HG03139 (cell line): Measurements from ENCODE around the gene WDR5.
"Not testable (repeated sequence)": the region's sequence is repeated elsewhere in the genome, so short reads cannot be mapped to it uniquely, and the experiment has no call there.

Experiments used
- ATAC-seq: cut with Tn5 transposase; IDR thresholded peaks from one replicate; pipeline ENCODE4 v1.9.1; 2021; ENCODE audit not compliant: unreplicated experiment

Gene WDR5

DNA sequence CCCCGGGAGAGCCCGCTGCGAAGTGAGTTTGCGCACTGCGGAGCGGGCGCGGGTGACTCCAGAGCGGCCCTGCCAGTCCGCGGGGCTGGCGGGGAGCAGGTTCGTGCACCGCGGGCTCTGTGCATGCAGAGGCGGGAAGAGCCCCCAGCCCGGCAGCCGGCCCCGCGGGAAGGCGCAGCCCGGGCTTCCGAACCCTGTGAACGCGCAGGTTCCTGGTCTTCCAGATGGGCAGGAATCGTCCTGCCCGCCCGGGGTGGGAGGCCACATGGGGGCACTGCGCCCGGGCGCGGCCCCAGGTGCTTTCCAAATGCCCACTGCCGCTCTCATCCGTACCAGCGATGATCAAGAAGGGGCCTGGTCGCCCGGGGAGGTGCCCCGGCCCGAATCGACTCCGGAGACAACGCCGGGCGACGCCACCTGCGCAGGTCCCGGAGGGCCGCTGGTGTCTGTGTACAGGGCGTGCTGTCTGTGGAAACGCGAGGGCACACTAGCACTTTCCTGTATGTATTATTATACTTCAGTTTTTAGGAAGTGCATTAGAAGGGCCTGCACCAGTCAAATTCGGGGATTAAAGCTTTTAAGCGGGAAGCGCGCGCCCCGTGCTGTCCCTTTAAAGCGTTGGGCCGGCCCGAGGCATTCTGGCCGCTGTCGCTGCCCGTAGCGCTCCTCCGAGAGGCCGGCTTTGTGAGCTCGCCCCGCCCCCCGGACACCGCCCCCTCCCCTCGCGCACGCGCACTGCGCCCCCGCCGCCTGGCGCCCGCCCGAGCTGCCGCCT is at the start of gene WDR5:
TSS of gene WDR5 (plus strand) at position 740 of the 775 bp plus-strand sequence. CDS start 3,796 bp downstream, outside the sequence.
- ATAC-seq: peak; percentile 47

- no peak for ATAC-seq
Measured at GRCh38 chr9:134088063-134088725, 47.7 kb upstream of the WDR5 start.

GRCh38 chr9:134089972-134090371 is 45.9 kb upstream of the WDR5 start:
- no peak for ATAC-seq

GRCh38 chr9:134099123-134099761 is 36.6 kb upstream of the WDR5 start:
- no peak for ATAC-seq

GRCh38 chr9:134100040-134100439 is 35.8 kb upstream of the WDR5 start:
- ATAC-seq: no peak

DNA sequence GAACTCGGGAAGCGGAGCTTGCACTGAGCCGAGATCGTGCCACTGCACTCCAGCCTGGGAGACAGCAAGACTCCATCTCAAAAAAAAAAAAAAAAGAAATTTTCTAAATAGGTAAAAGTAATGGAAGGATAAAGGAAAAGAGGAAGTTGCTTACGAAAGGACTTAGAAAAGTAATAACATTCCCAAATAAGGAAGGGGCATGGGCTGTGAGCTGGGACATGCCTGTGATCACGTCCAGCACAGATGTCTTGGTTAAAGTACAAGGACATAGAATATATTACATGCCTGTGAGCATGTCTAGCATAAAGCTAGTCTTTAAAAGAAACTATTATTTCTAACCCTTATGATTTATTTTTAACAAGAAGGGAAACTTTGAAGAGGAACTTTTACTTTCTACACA is 34.7 kb upstream of the WDR5 start:
- not testable (repeated sequence) for ATAC-seq

GRCh38 chr9:134101623-134102149 is 34.2 kb upstream of the WDR5 start:
- no peak for ATAC-seq

GRCh38 chr9:134103391-134103998 is 32.4 kb upstream of the WDR5 start:
- ATAC-seq: no peak

GRCh38 chr9:134111064-134111463 is 24.8 kb upstream of the WDR5 start:
- no peak for ATAC-seq

DNA sequence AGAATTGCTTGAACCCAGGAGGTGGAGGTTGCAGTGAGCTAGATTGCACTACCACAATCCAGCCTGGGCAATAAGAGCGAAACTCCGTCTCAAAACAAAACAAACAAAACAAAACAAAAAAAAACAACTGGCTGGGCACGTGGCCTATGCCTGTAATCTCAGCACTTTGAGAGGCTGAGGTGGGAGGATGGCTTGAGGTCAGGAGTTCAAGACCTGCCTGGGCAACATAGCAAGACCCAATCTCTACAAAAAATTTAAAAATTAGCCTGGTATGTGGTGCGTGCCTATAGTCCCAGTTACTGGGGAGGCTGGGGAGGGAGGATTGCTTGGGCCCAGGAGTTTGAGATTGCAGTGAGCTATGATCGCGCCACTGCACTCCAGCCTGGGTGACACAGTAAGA is 23.3 kb upstream of the WDR5 start:
- ATAC-seq: no peak

DNA sequence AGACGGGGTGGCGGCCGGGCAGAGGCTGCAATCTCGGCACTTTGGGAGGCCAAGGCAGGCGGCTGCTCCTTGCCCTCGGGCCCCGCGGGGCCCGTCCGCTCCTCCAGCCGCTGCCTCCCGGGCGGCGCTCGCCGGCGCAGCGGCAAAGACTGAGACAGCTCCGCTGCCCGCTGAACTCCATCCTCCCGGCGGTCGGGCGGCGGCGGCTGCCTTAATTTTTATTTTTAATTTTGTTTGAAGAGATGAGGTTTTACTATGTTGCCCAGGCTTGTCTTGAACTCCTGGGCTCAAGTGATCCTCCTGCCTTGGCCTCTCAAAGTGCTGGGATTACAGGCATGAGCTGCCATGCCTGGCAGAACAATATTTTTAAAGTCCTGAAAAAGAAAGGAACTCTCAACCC is 16.9 kb upstream of the WDR5 start:
- ATAC-seq: not testable (repeated sequence)

DNA sequence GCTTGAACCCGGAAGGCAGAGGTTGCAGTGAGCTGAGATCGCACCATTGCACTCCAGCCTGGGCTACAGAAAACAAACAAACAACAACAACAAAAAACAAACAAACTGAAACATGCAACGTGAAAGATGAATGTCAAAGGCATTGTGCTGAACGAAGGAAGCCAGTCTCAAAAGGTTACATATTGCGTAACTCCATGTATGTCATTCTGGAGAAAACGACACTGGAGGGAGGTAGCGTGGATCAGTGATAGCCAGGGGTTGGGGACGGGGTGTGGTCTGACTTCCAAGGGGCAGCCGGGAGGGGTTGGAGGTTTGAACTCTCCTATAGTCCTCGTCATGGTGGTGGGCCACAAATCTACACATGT is 12.1 kb upstream of the WDR5 start:
- no peak for ATAC-seq

DNA sequence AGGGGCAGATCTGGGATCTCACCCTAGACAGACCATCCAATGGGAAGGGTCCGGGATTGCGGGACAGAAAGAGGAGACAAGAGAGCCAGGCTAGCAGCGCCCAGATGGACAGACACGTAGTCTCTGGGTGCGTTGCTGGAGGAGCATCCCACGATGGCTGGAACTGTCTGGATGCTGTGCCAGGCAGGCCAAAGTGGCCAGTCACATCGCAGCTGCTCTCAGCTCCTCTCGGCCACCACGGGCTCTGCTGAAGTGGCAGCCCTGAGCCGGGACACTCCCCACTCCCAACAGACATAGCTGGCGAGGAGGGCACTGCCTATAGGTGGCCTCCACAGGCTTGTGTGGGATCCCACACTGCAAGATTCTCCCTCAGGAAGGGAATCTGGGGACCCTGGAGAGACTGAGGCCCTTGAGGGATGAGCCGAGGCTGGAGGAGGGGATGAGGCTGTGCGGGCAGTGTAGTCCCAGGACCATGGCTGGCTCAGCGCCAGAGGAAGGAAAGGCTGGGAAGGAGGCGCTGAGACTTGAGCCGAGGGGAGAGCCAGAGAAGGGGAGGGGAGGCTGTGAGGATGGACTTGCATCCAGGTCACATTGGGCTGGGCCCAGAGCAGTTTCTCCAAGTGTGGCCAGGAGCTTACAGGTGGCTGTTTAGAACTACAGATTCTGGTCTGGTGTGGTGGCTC is 10.3 kb upstream of the WDR5 start:
- no peak for ATAC-seq

DNA sequence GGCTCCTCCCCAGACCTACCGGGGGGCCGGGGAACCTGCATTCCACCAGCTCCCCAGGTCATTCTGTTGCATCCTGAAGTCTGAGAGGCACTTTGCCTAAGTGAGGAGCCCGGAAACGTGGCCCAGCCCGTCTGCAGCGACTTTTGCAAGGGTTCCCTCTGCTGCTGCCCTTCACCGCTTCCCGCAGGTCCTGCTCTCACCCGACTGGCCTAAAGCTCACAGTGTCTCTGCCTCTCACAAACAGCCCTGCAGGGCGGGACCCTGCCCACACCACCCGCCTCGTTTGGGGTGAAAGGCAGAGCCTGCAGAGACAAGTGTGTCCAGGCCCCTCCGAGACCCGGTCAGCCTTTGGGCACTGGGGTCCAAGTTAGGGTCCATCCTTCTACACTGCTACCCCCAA is 9.5 kb upstream of the WDR5 start:
- no peak for ATAC-seq

DNA sequence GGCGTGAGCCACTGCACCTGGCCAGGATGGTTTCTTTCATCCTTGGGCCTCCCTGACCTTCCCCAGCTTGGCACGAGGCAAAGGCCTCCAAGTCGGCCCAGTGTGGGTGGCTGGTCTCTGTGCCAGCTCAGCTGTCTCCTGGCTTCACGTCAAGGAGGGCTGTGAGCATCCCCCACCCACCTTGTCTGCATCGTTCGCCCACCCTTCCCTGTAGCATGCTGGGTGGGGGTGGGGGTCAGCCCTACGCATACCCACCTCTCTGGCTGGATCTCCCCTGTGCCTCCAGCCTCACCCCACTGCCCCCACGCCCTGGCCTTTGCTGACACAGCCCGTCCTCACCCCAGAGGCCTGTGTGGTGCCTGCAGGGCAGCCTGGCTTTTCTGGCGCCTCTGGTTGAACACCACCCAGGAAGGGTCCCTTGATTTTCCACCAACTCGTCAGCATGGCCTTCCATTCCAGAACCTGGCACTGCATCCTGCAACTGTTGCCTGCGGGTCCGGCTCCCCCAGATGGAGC is 8.8 kb upstream of the WDR5 start:
- no peak for ATAC-seq

DNA sequence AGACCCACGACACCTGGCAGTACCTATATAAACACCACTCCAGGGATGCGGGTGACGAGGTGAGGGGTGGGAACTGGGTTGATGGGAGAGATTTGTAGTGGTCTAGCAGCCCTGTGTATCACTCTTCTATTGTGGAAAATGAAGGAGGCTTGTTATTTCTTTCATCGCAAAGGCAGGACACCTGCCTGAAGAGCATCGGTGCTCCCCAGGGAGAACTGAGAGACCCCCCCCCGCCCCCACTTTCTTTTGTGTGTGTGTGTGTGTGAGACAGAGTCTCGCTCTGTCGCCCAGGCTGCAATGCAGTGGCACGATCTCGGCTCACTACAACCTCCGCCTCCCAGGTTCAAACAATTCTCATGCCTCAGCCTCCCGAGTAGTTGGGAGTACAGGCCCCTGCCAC is 8.3 kb upstream of the WDR5 start:
- ATAC-seq: no peak

GRCh38 chr9:134128727-134129679 is 6.9 kb upstream of the WDR5 start:
- no peak for ATAC-seq

GRCh38 chr9:134130503-134131375 is 5.1 kb upstream of the WDR5 start:
- ATAC-seq: no peak
